ACC112 (cell line): ENCODE measurements around the gene AIFM2.

Experiments used
- H2AFZ ChIP-seq: fragments of 200-600 bp; sonication (generic); one replicate; pipeline ENCODE4 v1.6.0; 2017; ENCODE audit warnings: antibody characterized with exemption, low read length; ENCODE audit not compliant: unreplicated experiment
- H3K27ac ChIP-seq: fragments of 200-600 bp; sonication (generic); 2 replicates; pipeline ENCODE4 v1.5.1; 2014; ENCODE audit warnings: low read depth, mild to moderate bottlenecking, antibody characterized with exemption, low read length, moderate library complexity
- H3K27me3 ChIP-seq: fragments of 200-600 bp; sonication (generic); 2 replicates; pipeline ENCODE4 v1.6.1; 2014; ENCODE audit warnings: mild to moderate bottlenecking, antibody characterized with exemption, low read length, moderate library complexity, mixed read lengths; ENCODE audit not compliant: insufficient read depth
- H3K36me3 ChIP-seq: fragments of 200-600 bp; sonication (generic); 2 replicates; pipeline ENCODE4 v1.6.1; 2016; ENCODE audit warnings: mild to moderate bottlenecking, antibody characterized with exemption, low read length, moderate library complexity, mixed read lengths; ENCODE audit not compliant: insufficient read depth
- H3K4me1 ChIP-seq: fragments of 200-600 bp; sonication (generic); one replicate; pipeline ENCODE4 v1.6.1; 2016; ENCODE audit warnings: low read length, mixed read lengths; ENCODE audit not compliant: insufficient read depth, unreplicated experiment, control insufficient read depth
- H3K4me3 ChIP-seq: fragments of 200-600 bp; sonication (generic); 2 replicates; pipeline ENCODE4 v1.5.1; 2014; ENCODE audit warnings: mild to moderate bottlenecking, low read depth, low read length
- H3K79me2 ChIP-seq: fragments of 200-600 bp; sonication (generic); one replicate; pipeline ENCODE4 v1.6.0; 2016; ENCODE audit warnings: low read length; ENCODE audit not compliant: control insufficient read depth, unreplicated experiment, insufficient read depth

AIFM2 gene

DNA sequence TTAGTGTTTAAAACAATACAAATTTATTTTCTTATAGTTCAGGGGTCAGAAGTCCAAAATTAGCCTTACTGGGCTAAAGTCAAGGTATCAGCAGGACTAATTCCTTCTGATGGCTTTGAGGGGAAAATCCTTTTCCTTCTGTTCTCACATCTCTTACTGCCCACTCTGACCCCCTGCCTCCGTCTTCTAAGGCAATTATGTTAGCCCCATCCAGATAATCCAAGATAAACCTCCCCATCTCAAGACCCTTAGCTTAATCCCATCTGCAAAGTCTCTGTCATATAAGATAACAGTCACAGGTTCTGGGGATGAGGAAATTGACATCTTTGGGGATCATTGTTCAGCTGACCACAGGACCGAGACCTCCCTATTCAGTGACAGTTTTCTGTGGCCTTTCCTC is 57.7 kb downstream of the AIFM2 start:
- Histone ChIP-seq H3K79me2 (no peaks in the 10 kb centered on the region), H3K27ac (no peak overlapping the region), H3K4me1 (peaks cover 3% of the 10 kb centered on the region), H3K4me3 (no peak overlapping the region), H2AFZ (no peak overlapping the region), H3K36me3 (no peaks in the 10 kb centered on the region), H3K27me3 (no peaks in the 10 kb centered on the region)

- Histone ChIP-seq H3K79me2 (no peaks in the 10 kb centered on the region), H3K27me3 (no peaks in the 10 kb centered on the region), H3K4me1 (peaks cover 3% of the 10 kb centered on the region), H2AFZ (no peak overlapping the region), H3K4me3 (no peak overlapping the region), H3K27ac (no peak overlapping the region), H3K36me3 (no peaks in the 10 kb centered on the region)
Measured at GRCh38 chr10:70074165-70074564, 58.5 kb downstream of the AIFM2 start.

DNA sequence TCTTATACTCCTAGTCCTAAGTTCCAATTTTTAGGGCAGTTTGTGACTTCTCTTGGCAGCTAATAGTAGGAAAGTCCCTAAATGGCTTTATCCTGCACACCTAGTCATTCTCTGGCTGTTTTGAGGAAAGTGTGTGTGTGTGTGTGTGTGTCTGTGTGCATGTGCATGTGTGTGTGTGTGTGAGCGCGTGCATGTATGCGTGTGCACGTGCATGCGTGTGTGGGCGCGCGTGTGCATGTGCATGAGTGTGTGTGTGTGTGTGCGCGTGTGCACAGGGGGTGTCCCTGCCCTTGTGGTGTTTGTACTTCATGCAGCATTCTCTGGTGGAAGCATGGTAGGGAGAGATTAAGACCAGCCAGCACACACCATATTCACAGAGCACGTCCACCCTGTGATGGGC is 61.8 kb downstream of the AIFM2 start:
- Histone ChIP-seq H3K4me1 (no peaks in the 10 kb centered on the region), H2AFZ (no peak overlapping the region), H3K79me2 (no peaks in the 10 kb centered on the region), H3K27me3 (no peaks in the 10 kb centered on the region), H3K4me3 (no peak overlapping the region), H3K36me3 (no peaks in the 10 kb centered on the region), H3K27ac (no peak overlapping the region)

GRCh38 chr10:70069346-70069745 is 63.3 kb downstream of the AIFM2 start:
- no peaks in the 10 kb centered on the region for H3K27me3 ChIP-seq
- H3K4me1 ChIP-seq = no peaks in the 10 kb centered on the region
- H3K4me3 ChIP-seq = no peak overlapping the region
- H2AFZ ChIP-seq = no peak overlapping the region
- no peaks in the 10 kb centered on the region for H3K79me2 ChIP-seq
- no peaks in the 10 kb centered on the region for H3K36me3 ChIP-seq
- H3K27ac ChIP-seq = no peak overlapping the region

GRCh38 chr10:70068925-70069324 is 63.7 kb downstream of the AIFM2 start:
- Histone ChIP-seq H3K36me3 (no peaks in the 10 kb centered on the region), H3K27ac (no peak overlapping the region), H3K4me1 (no peaks in the 10 kb centered on the region), H3K79me2 (no peaks in the 10 kb centered on the region), H2AFZ (no peak overlapping the region), H3K27me3 (no peaks in the 10 kb centered on the region), H3K4me3 (no peak overlapping the region)

DNA sequence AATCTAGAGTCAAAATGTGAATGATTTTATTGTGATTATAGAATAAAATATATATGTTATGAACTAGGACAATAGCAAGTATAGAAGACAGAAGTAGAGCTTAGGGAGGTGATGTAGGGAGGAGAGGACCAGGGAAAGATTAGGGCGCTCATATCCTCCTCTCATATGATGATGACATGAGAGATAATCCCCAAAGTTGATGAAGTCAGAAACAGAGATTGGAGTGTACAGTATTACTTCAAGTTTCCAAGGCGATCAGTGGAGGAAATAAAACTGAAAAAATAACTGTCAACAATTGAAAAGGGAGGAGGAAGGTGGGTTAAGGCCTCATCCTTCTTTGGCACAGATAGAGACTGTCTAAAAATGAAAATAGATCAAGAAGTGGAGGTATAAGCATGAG is 65.0 kb downstream of the AIFM2 start:
- Histone ChIP-seq H3K36me3 (no peaks in the 10 kb centered on the region), H3K4me1 (no peaks in the 10 kb centered on the region), H2AFZ (no peak overlapping the region), H3K27ac (no peak overlapping the region), H3K27me3 (no peaks in the 10 kb centered on the region), H3K4me3 (no peak overlapping the region), H3K79me2 (no peaks in the 10 kb centered on the region)

DNA sequence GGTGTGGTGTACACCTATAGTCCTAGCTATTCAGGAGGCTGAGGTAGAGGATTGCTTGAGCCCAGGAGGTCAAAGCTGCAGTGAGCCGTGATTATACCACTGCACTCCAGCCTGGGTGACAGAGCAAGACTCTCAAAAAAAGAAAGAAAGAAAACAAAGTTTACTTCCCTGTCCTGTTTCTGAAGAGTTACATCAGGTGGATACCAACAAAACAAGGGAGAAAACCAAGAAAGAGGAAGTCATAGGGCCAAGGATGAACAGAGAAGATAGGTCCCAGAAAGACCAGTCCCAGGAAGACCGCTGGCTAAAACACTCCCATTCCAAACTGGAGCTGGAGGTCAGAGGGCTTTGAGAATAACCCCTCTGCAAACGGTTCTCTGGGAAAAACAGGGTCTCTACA is 66.4 kb downstream of the AIFM2 start:
- Histone ChIP-seq H3K4me3 (no peak overlapping the region), H3K27ac (no peak overlapping the region), H3K79me2 (no peaks in the 10 kb centered on the region), H3K27me3 (no peaks in the 10 kb centered on the region), H2AFZ (no peak overlapping the region), H3K36me3 (no peaks in the 10 kb centered on the region), H3K4me1 (no peaks in the 10 kb centered on the region)

GRCh38 chr10:70064486-70064885 is 68.1 kb downstream of the AIFM2 start:
- H3K4me3 ChIP-seq = no peak overlapping the region
- H3K27ac ChIP-seq = no peak overlapping the region
- no peaks in the 10 kb centered on the region for H3K79me2 ChIP-seq
- no peaks in the 10 kb centered on the region for H3K36me3 ChIP-seq
- no peaks in the 10 kb centered on the region for H3K4me1 ChIP-seq
- no peaks in the 10 kb centered on the region for H3K27me3 ChIP-seq
- H2AFZ ChIP-seq = no peak overlapping the region

GRCh38 chr10:70063418-70064098 is 69.1 kb downstream of the AIFM2 start:
- Histone ChIP-seq H3K79me2 (no peaks in the 10 kb centered on the region), H3K4me3 (no peak overlapping the region), H2AFZ (no peak overlapping the region), H3K4me1 (no peaks in the 10 kb centered on the region), H3K27me3 (no peaks in the 10 kb centered on the region), H3K27ac (no peak overlapping the region), H3K36me3 (no peaks in the 10 kb centered on the region)
